Spinal cord (tissue), 10 donors: ENCODE results near the gene MYH9. TPM values are rescaled to one million over a fixed set of nuclear protein-coding genes. Genes with fewer than 3 reads are reported as not detected.
A peak's percentile ranks its signal among the peaks of the same experiment; 100 is the strongest.
"Not testable (repeated sequence)": the region's sequence is repeated elsewhere in the genome, so short reads cannot be mapped to it uniquely, and the experiment has no call there.

ENCODE experiments used
- DNase-seq, 6 donors: peaks; one replicate each; pipeline versions ENCODE4 v3.0.0 to v3.0.0-alpha.2; 2013 to 2015; ENCODE audit warnings: low spot score in 6 of 6, low read depth in 4 of 6
- H3K27ac ChIP-seq: one replicate; pipeline ENCODE4 v1.5.1; 2013; ENCODE audit warnings: low read depth, low read length, control low read depth
- H3K27me3 ChIP-seq: one replicate; pipeline ENCODE4 v1.6.1; 2013; ENCODE audit warnings: low read length; ENCODE audit not compliant: control insufficient read depth, insufficient read depth
- H3K36me3 ChIP-seq: one replicate; pipeline ENCODE4 v1.6.1; 2013; ENCODE audit warnings: low read length; ENCODE audit not compliant: control insufficient read depth, insufficient read depth
- H3K4me1 ChIP-seq: one replicate; pipeline ENCODE4 v1.6.1; 2013; ENCODE audit warnings: low read length; ENCODE audit not compliant: control insufficient read depth, insufficient read depth
- H3K4me3 ChIP-seq: one replicate; pipeline ENCODE4 v1.5.1; 2013; ENCODE audit warnings: low read depth, low read length, control low read depth
- H3K9me3 ChIP-seq: one replicate; pipeline ENCODE4 v1.6.1; 2013; ENCODE audit warnings: low read length; ENCODE audit not compliant: control insufficient read depth, insufficient read depth
- WGBS: methylation state at CpG from one replicate; pipeline ENCODE4 v1.1.5; 2013; ENCODE audit warnings: missing lambda C conversion rate; ENCODE audit not compliant: insufficient coverage; 5-methylcytosine and 5-hydroxymethylcytosine counted together
- polyA plus RNA-seq, 2 donors: library from polyadenylated mRNA; unstranded; fragments of 120-200 nt; gene quantifications; one replicate each; pipeline ENCODE4 v1.2.1, GENCODE V29; 2013; ENCODE audit not compliant: insufficient read length in 2 of 2
- total RNA-seq, 2 donors: library from RNA; depleted of rRNA in 1 of 2; stranded (reverse); fragments of 120-200 nt in 1 of 2; fragments of >200 nt in 1 of 2; gene quantifications; one replicate each; pipeline versions ENCODE4 v1.2.3 to v1.2.4, GENCODE V29; 2013 to 2014
- donor health status: healthy.

The MYH9 gene
- total and polyA plus RNA-seq, 4 donors, result 78.7 to 122 (median 88.2) TPM

- no peak overlapping the region for H3K4me3 ChIP-seq
- WGBS, result 76% methylated on average over 2 of the region's 3 CpGs
- H3K9me3 ChIP-seq, result no peaks in the 10 kb centered on the region
- H3K27me3 ChIP-seq, result no peaks in the 10 kb centered on the region
- no peaks in the 10 kb centered on the region for H3K36me3 ChIP-seq
- H3K4me1 ChIP-seq, result peaks cover 47% of the 10 kb centered on the region
- no peak overlapping the region for H3K27ac ChIP-seq
- DNase-seq, result no peak
Observed at GRCh38 chr22:36256478-36256877, 131.3 kb downstream of the MYH9 start.

- not testable (repeated sequence) for H3K4me3 ChIP-seq, H3K36me3 ChIP-seq, H3K9me3 ChIP-seq, H3K27me3 ChIP-seq, DNase-seq
- WGBS, result no CpG with 5 or more reads among the region's 5 CpGs
- H3K27ac ChIP-seq, result peak overlapping the region; percentile 75
- H3K4me1 ChIP-seq, result peaks cover 47% of the 10 kb centered on the region
Observed at GRCh38 chr22:36255572-36255971, 132.2 kb downstream of the MYH9 start.

GRCh38 chr22:36253523-36254490 is 134.0 kb downstream of the MYH9 start:
- Histone ChIP-seq H3K36me3 (no peaks in the 10 kb centered on the region), H3K27me3 (no peaks in the 10 kb centered on the region), H3K4me1 (peaks cover 34% of the 10 kb centered on the region), H3K27ac (peak overlapping the region; percentile 49), H3K4me3 (no peak overlapping the region), H3K9me3 (no peaks in the 10 kb centered on the region)
- 71% methylated on average over 6 of the region's 7 CpGs for WGBS
- DNase-seq, result peak in 1 of 6 donors; percentile 22

GRCh38 chr22:36252754-36253522 is 134.8 kb downstream of the MYH9 start, which contains the start of gene APOL1:
Gene APOL1 (plus strand): TSS chr22:36253133. CDS start chr22:36254956, 1,823 bp downstream.
- 93% methylated on average over 10 of the region's 10 CpGs for WGBS
- Histone ChIP-seq H3K27me3 (no peaks in the 10 kb centered on the region), H3K4me3 (no peak within 1 kb of the TSS), H3K27ac (no peak within 1 kb of the TSS), H3K9me3 (no peaks in the 10 kb centered on the region), H3K4me1 (peaks cover 28% of the 10 kb centered on the region), H3K36me3 (no peaks in the 10 kb centered on the region)
- no peak for DNase-seq

- not testable (repeated sequence) for H3K27ac ChIP-seq, H3K4me3 ChIP-seq, H3K27me3 ChIP-seq, DNase-seq, H3K9me3 ChIP-seq, H3K36me3 ChIP-seq
- 87% methylated on average over 3 of the region's 7 CpGs for WGBS
- H3K4me1 ChIP-seq, result peaks cover 20% of the 10 kb centered on the region
Observed at GRCh38 chr22:36251979-36252608, 135.7 kb downstream of the MYH9 start.

GRCh38 chr22:36250292-36250960 is 137.3 kb downstream of the MYH9 start:
- not testable (repeated sequence) for H3K27ac ChIP-seq, H3K4me3 ChIP-seq, H3K27me3 ChIP-seq, H3K36me3 ChIP-seq, H3K9me3 ChIP-seq, DNase-seq
- WGBS, result 69% methylated on average over 17 of the region's 24 CpGs
- H3K4me1 ChIP-seq, result peaks cover 20% of the 10 kb centered on the region

- no CpG with 5 or more reads among the region's 2 CpGs for WGBS
- Histone ChIP-seq H3K27ac (no peak overlapping the region), H3K4me3 (no peak overlapping the region), H3K36me3 (no peaks in the 10 kb centered on the region), H3K27me3 (no peaks in the 10 kb centered on the region), H3K4me1 (peaks cover 8% of the 10 kb centered on the region), H3K9me3 (no peaks in the 10 kb centered on the region)
- no peak for DNase-seq
Observed at GRCh38 chr22:36249160-36249559, 138.6 kb downstream of the MYH9 start.

GRCh38 chr22:36247955-36248354 is 139.8 kb downstream of the MYH9 start:
- no peak for DNase-seq
- Histone ChIP-seq H3K27ac (no peak overlapping the region), H3K27me3 (no peaks in the 10 kb centered on the region), H3K36me3 (no peaks in the 10 kb centered on the region), H3K4me1 (no peaks in the 10 kb centered on the region), H3K9me3 (no peaks in the 10 kb centered on the region), H3K4me3 (no peak overlapping the region)
- 83% methylated on average over 1 of the region's 5 CpGs for WGBS

- Histone ChIP-seq H3K4me1 (no peaks in the 10 kb centered on the region), H3K4me3 (no peak overlapping the region), H3K27ac (no peak overlapping the region), H3K36me3 (no peaks in the 10 kb centered on the region), H3K9me3 (no peaks in the 10 kb centered on the region), H3K27me3 (no peaks in the 10 kb centered on the region)
- WGBS, result 89% methylated on average over 3 of the region's 3 CpGs
- DNase-seq, result no peak
Observed at GRCh38 chr22:36246718-36247117, 141.0 kb downstream of the MYH9 start.
